Astrocyte of the cerebellum (primary cell): ENCODE data around the gene NRXN2.

Experiments used
- DNase-seq: peaks from one replicate; pipeline ENCODE4 v3.0.0-alpha.2; 2011; ENCODE audit warnings: low read depth
- H3K4me3 ChIP-seq: 2 replicates; pipeline ENCODE4 v1.5.1; 2011; ENCODE audit warnings: mild to moderate bottlenecking, low read depth, low read length, moderate library complexity
- CTCF ChIP-seq: IDR thresholded peaks from 2 replicates; pipeline ENCODE4 v1.5.1; 2012; ENCODE audit warnings: low read length, low read depth, moderate library complexity, mild to moderate bottlenecking; ENCODE audit errors: missing control alignments
- in situ Hi-C: cut with HindIII; loops from 2 replicates; pipeline ENCODE4 v1.10.0; 2017; ENCODE audit warnings: low sequenced_read_pairs

The NRXN2 gene

GRCh38 chr11:64728757-64729365, 5.9 kb upstream of the NRXN2 start:
- DNase-seq = no peak
- in situ Hi-C loops = no loop called here
- no peak for TF ChIP-seq CTCF
- H3K4me3 ChIP-seq = no peak overlapping the region

- no peak for DNase-seq
- in situ Hi-C loops = no loop called here
- no peak for TF ChIP-seq CTCF
- H3K4me3 ChIP-seq = no peak overlapping the region
Observed at GRCh38 chr11:64726867-64727530, 4.0 kb upstream of the NRXN2 start.

- no peak for TF ChIP-seq CTCF
Observed at GRCh38 chr11:64726211-64726641, 3.2 kb upstream of the NRXN2 start.

GRCh38 chr11:64724863-64725532, 2.0 kb upstream of the NRXN2 start:
- no peak for DNase-seq
- TF ChIP-seq CTCF = no peak
- no peak overlapping the region for H3K4me3 ChIP-seq
- in situ Hi-C loops = no loop called here

More at GRCh38 chr11:64726211-64726641, 3.2 kb upstream of the NRXN2 start:
- no peak for DNase-seq
- in situ Hi-C loops = no loop called here
- H3K4me3 ChIP-seq = no peak overlapping the region

GRCh38 chr11:64723907-64724862, 1.2 kb upstream of the NRXN2 start:
- TF ChIP-seq CTCF = no peak
- DNase-seq = no peak
- no peak overlapping the region for H3K4me3 ChIP-seq
- in situ Hi-C loops = no loop called here
